Glutamatergic neuron (in vitro differentiated cells): ENCODE data around the gene SMAD2. TPM values are rescaled to one million over a fixed set of nuclear protein-coding genes. Genes with fewer than 3 reads are reported as not detected.

Source experiments
- DNase-seq: peaks from one replicate; pipeline ENCODE4 v3.0.0; 2022
- H3K27ac Mint-ChIP-seq: one replicate; pipeline ENCODE4 v1.8.0; 2020; ENCODE audit warnings: mild to moderate bottlenecking, mixed read lengths, inconsistent platforms; ENCODE audit not compliant: unreplicated experiment
- H3K27me3 Mint-ChIP-seq: one replicate; pipeline ENCODE4 v1.8.0; 2020; ENCODE audit warnings: mild to moderate bottlenecking, moderate library complexity, mixed read lengths, inconsistent platforms; ENCODE audit not compliant: unreplicated experiment
- H3K36me3 Mint-ChIP-seq: one replicate; pipeline ENCODE4 v1.8.0; 2020; ENCODE audit warnings: mild to moderate bottlenecking, mixed read lengths, inconsistent platforms; ENCODE audit not compliant: unreplicated experiment
- H3K4me1 Mint-ChIP-seq: one replicate; pipeline ENCODE4 v1.8.0; 2020; ENCODE audit warnings: mild to moderate bottlenecking, low read depth, mixed read lengths, inconsistent platforms; ENCODE audit not compliant: unreplicated experiment
- H3K4me3 Mint-ChIP-seq: one replicate; pipeline ENCODE4 v1.8.0; 2020; ENCODE audit warnings: mild to moderate bottlenecking, mixed read lengths, inconsistent platforms; ENCODE audit not compliant: unreplicated experiment
- H3K9me3 Mint-ChIP-seq: one replicate; pipeline ENCODE4 v1.8.0; 2020; ENCODE audit warnings: mild to moderate bottlenecking, moderate library complexity, mixed read lengths, inconsistent platforms; ENCODE audit not compliant: unreplicated experiment
- total RNA-seq: library from RNA; stranded (reverse); fragmentation: NEBNext Ultra II Directional; extraction: Animal tissue kit (Norgen Biotek cat#: 25700); gene quantifications from one replicate; pipeline ENCODE4 v1.2.1, GENCODE V29; 2021; ENCODE audit not compliant: unreplicated experiment
- TF ChIP-seq, protein P1 (sequence below): fragments of 200-600 bp; sonication (generic); IDR thresholded peaks from one replicate; pipeline ENCODE4 v1.5.0; 2021; ENCODE audit not compliant: partially characterized antibody, unreplicated experiment

SMAD2 gene
- total RNA-seq, 1 donor from 2014 or later = 134 TPM

DNA sequence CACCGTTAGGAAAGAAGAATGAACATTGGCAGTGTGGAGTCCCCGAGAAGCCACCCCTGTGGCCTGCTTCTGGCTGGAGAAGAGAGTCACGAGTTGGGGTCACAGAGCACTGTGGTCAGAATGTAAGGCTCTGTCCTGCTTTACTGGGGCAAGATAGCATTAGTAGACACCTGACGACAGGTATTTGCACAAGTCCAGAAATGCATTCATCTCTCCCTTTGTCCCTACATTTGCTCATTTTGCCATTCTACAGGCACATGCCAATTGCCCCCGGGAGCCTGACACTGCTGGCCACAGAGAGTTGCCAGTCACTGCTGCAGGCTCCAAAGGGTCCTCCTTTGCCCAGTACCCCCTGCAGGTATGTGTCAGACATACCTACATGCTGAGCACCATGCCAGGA, 133.3 kb downstream of the SMAD2 start:
- no peaks in the 10 kb centered on the region for H3K27me3 Mint-ChIP-seq
- H3K27ac Mint-ChIP-seq = no peak overlapping the region
- TF ChIP-seq, protein P1, sequence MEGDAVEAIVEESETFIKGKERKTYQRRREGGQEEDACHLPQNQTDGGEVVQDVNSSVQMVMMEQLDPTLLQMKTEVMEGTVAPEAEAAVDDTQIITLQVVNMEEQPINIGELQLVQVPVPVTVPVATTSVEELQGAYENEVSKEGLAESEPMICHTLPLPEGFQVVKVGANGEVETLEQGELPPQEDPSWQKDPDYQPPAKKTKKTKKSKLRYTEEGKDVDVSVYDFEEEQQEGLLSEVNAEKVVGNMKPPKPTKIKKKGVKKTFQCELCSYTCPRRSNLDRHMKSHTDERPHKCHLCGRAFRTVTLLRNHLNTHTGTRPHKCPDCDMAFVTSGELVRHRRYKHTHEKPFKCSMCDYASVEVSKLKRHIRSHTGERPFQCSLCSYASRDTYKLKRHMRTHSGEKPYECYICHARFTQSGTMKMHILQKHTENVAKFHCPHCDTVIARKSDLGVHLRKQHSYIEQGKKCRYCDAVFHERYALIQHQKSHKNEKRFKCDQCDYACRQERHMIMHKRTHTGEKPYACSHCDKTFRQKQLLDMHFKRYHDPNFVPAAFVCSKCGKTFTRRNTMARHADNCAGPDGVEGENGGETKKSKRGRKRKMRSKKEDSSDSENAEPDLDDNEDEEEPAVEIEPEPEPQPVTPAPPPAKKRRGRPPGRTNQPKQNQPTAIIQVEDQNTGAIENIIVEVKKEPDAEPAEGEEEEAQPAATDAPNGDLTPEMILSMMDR = no peak
- no peak overlapping the region for H3K4me3 Mint-ChIP-seq
- no peaks in the 10 kb centered on the region for H3K36me3 Mint-ChIP-seq
- H3K4me1 Mint-ChIP-seq = peaks cover 2% of the 10 kb centered on the region
- no peak for DNase-seq
- no peaks in the 10 kb centered on the region for H3K9me3 Mint-ChIP-seq

DNA sequence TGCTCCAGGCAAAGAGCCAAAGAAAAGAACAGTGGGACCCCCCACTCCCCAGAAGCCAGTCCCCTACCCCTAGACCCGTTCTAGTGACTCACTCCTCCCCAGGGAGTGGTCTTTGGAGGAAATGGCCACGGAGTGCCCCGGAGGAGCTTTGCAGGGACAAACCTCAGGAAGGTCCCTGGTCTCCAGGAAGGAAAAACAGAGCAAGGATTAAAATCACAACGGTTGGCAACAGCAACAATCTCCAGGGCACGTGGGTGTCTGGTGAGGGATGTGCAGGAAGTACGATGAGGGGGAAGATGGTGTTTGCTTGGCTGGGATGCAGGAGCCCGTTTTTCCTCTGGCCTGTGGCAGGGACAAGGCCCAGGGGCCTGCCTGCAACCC, 135.0 kb downstream of the SMAD2 start:
- TF ChIP-seq, protein P1 = no peak
- Mint-ChIP-seq H3K4me1 (peaks cover 2% of the 10 kb centered on the region), H3K4me3 (no peak overlapping the region), H3K36me3 (no peaks in the 10 kb centered on the region), H3K9me3 (peaks cover 3% of the 10 kb centered on the region), H3K27ac (no peak overlapping the region), H3K27me3 (peaks cover 5% of the 10 kb centered on the region)
- no peak for DNase-seq

DNA sequence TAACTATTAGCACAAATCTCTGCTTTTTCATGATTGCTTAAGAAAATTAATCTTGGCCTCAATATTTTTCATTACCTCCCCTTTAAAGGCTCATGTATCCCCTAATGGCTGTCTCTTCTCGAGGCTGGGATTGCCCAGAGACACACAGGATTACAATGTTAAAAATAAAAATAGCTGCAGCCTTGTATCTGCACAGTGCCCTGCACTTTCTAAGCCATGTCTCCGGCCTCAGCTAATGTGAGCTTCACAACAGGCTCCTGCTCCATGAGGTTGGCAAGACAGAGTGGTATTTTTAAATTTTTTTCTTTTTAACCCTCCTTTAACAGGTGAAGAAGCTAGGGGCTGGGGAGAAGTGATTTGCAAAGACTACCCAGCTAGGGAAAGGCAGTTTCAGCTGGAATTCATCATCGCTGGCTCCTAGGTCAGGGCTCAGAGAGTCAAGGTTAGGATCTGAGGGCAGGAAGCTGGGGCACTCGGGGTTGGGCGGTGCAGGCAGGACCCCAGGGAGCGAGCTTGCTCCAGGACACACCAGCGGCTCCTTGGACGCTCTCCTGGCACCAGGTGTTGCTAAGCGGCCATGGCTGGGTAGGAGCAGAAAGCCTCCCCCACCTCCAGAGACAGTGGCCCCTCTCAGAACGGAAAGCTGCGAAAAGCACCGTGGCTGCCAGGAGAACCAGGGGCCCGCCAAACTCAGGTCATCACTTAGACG, 135.6 kb downstream of the SMAD2 start:
- Mint-ChIP-seq H3K36me3 (no peaks in the 10 kb centered on the region), H3K4me3 (no peak overlapping the region), H3K4me1 (no peaks in the 10 kb centered on the region), H3K27ac (no peak overlapping the region), H3K27me3 (peaks cover 5% of the 10 kb centered on the region), H3K9me3 (peaks cover 3% of the 10 kb centered on the region)
- DNase-seq = no peak
- TF ChIP-seq, protein P1 = no peak

DNA sequence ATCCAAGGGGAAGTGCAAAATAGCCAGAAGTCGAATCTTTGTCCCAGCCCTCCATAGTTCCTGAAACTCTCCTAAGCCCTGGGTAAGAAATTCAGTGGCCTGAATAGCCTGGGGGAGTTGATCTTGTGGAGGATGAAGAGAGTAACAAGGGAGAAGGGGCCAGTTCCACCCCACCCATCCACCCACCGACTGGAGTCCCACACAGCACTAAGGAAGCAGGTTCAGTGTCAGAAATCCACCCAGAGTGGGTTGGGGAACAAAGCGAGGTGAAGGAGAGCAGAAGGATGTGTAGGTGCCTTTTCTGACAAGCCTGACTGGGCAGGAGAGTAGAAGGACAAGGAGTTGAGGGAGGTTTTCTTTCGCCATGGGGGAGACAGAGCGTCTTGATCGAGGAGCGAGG, 136.8 kb downstream of the SMAD2 start:
- TF ChIP-seq, protein P1 = no peak
- H3K4me3 Mint-ChIP-seq = no peak overlapping the region
- no peaks in the 10 kb centered on the region for H3K4me1 Mint-ChIP-seq
- peaks cover 3% of the 10 kb centered on the region for H3K9me3 Mint-ChIP-seq
- peaks cover 5% of the 10 kb centered on the region for H3K27me3 Mint-ChIP-seq
- H3K36me3 Mint-ChIP-seq = no peaks in the 10 kb centered on the region
- no peak for DNase-seq
- no peak overlapping the region for H3K27ac Mint-ChIP-seq

DNA sequence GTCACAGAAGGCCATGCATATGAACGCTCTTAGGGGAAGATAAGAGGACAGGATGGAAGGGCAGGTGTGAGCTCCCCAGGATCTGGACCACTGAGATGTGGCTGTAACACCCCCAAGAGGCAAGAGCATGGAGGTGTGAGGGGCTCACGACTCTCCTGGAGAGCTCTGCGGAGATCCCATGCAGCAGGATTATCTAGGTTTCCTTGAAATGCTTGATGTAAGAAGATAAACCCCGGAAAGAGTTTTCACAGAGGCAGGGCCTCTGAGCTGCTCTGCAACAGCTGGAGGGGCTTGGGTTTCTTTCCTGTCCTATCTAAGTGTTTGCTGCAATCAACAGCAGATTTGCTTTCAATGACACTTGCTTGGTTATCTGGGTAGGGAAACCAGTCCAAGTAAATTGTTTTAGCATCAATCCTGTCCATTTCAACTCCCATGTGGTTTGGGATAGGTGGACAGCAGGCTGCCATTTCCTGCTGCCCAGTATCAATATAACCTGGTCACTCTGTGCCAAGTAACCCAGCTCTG, 138.9 kb downstream of the SMAD2 start:
- peaks cover 8% of the 10 kb centered on the region for H3K36me3 Mint-ChIP-seq
- TF ChIP-seq, protein P1 = no peak
- DNase-seq = no peak
- no peaks in the 10 kb centered on the region for H3K4me1 Mint-ChIP-seq
- no peak overlapping the region for H3K4me3 Mint-ChIP-seq
- peaks cover 3% of the 10 kb centered on the region for H3K9me3 Mint-ChIP-seq
- H3K27me3 Mint-ChIP-seq = peaks cover 5% of the 10 kb centered on the region
- H3K27ac Mint-ChIP-seq = no peak overlapping the region
